Activated T-helper 2 cell treated with anti-CD3 and anti-CD28 coated beads, Interferon-gamma antibody, Interleukin-2, Interleukin-4, amounts not matched to agents 10 μg/mL and 5 μg/mL and 100 μg/mL, durations not matched to agents 14 hours and 24 hours and 36 hours (primary cell): Measurements from ENCODE around the gene PLCL1. TPM values are rescaled to one million over a fixed set of nuclear protein-coding genes. Genes with fewer than 3 reads are reported as not detected.

Experiments used
- DNase-seq: peaks from one replicate; pipeline ENCODE4 v3.0.0; 2021; ENCODE audit warnings: low spot score
- H3K27ac Mint-ChIP-seq: one replicate; pipeline ENCODE4 v1.8.0; 2021; ENCODE audit warnings: mixed read lengths
- H3K27me3 Mint-ChIP-seq: one replicate; pipeline ENCODE4 v1.8.0; 2021; ENCODE audit warnings: low read depth, mixed read lengths
- H3K36me3 Mint-ChIP-seq: one replicate; pipeline ENCODE4 v1.8.0; 2021; ENCODE audit warnings: low read depth, mixed read lengths
- H3K4me1 Mint-ChIP-seq: one replicate; pipeline ENCODE4 v1.8.0; 2021; ENCODE audit warnings: low read depth, mixed read lengths
- H3K4me3 Mint-ChIP-seq: one replicate; pipeline ENCODE4 v1.8.0; 2021; ENCODE audit warnings: low read depth, mild to moderate bottlenecking, moderate library complexity, mixed read lengths
- H3K9me3 Mint-ChIP-seq: one replicate; pipeline ENCODE4 v1.8.0; 2021; ENCODE audit warnings: mixed read lengths
- intact Hi-C: fragments of 100-400 bp; cut with micrococcal nuclease; formaldehyde crosslinking; loops from one replicate; pipeline ENCODE4 v1.15.1; 2023
- total RNA-seq: library from RNA; stranded (reverse); gene quantifications from 2 replicates; pipeline ENCODE4 v1.2.3, GENCODE V29; 2022

The PLCL1 gene
- total RNA-seq, 1 donor from 2014 or later, result 1.8 TPM

DNA sequence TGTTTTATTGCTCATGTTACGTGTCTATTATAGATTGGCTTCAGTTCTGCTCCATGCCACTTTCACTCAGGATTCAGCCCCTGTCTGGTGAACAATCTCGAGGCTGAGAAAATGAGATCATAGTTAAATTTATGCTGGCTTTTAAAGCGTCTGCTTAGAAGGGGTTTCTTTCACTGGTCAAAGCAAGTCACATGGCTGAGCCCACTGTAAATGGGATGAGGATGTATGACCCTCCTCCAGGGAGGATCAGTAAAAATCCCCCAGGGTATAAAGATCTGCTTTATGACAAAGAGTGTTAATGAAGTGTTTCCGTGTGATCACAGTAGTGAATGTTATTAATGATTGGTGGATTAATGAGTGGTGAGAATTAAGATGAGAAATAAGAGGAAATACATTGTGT lies 6.2 kb upstream of the PLCL1 start:
- Mint-ChIP-seq H3K4me1 (peaks cover 5% of the 10 kb centered on the region), H3K27ac (no peak overlapping the region), H3K36me3 (no peaks in the 10 kb centered on the region), H3K27me3 (peaks cover 39% of the 10 kb centered on the region), H3K4me3 (no peak overlapping the region), H3K9me3 (no peaks in the 10 kb centered on the region)
- DNase-seq, result no peak
- intact Hi-C loops, result no loop called here

DNA sequence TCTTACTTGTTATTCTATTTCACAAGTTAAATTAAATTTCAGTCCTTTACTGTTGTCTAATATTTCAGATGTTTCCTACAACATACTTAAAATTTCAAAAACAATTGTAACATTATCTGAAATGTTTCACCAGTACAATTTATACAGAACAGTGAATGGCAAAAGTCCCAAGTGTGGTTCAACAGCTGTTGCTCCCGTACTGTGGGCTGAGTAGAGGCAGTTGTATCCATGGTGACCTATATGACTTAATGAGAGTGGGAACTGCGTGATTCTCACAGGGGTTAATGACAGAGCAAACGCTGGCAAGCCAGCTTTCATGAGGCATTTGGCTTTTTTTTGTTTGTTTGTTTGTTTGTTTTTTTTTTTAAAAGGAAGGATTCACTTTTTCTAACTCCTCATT lies 5.3 kb upstream of the PLCL1 start:
- DNase-seq, result no peak
- H3K4me3 Mint-ChIP-seq, result no peak overlapping the region
- intact Hi-C loops, result no loop called here
- no peaks in the 10 kb centered on the region for H3K9me3 Mint-ChIP-seq
- no peaks in the 10 kb centered on the region for H3K36me3 Mint-ChIP-seq
- H3K27me3 Mint-ChIP-seq, result peaks cover 33% of the 10 kb centered on the region
- H3K4me1 Mint-ChIP-seq, result peaks cover 11% of the 10 kb centered on the region
- no peak overlapping the region for H3K27ac Mint-ChIP-seq

DNA sequence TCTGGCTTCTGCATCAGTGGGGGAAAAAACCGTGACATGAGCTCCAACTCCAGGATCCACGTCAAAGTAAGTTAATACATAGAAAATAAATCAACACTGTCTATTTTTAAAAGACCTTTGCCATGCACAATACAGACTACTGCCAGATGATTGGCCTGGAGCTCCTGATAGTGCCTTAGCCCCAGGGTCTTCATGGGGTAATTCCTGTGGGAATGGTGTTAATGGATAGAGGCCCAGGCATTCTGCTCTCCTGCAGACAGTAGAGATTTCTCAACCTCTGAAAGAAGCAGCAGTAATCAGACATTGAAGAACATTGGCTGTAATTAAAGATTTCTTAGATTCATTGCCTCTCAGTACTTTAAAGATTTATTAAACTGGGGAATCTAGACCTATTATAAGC lies 4.3 kb upstream of the PLCL1 start:
- no peaks in the 10 kb centered on the region for H3K9me3 Mint-ChIP-seq
- H3K27ac Mint-ChIP-seq, result no peak overlapping the region
- peaks cover 31% of the 10 kb centered on the region for H3K27me3 Mint-ChIP-seq
- H3K36me3 Mint-ChIP-seq, result no peaks in the 10 kb centered on the region
- intact Hi-C loops, result loop anchor here (5.0 kb wide), 1 partner anchor 207 kb away; no protein-coding TSS in a partner anchor
- no peak overlapping the region for H3K4me3 Mint-ChIP-seq
- no peak for DNase-seq
- peaks cover 14% of the 10 kb centered on the region for H3K4me1 Mint-ChIP-seq

DNA sequence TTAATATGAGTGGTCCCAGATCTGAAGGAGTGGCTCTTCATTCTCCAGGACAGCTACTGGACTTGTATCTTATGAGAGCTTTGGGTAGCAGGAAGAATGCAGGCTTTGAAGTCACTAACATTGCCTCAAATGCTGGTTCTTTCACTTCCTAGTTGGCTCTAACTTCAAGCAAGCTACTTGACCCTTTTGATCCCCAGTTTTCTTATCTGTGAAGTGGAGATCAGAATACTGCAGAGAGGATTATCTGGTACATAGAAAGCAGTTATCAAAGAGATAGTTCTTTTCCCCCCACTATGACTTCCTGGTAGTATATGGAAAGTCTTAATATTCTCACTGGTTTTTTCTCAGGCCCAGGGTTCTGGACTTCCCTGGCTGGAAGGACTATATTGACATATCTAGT lies 3.4 kb upstream of the PLCL1 start:
- peaks cover 37% of the 10 kb centered on the region for H3K27me3 Mint-ChIP-seq
- no peaks in the 10 kb centered on the region for H3K9me3 Mint-ChIP-seq
- no peak overlapping the region for H3K4me3 Mint-ChIP-seq
- no peak overlapping the region for H3K27ac Mint-ChIP-seq
- no peak for DNase-seq
- peaks cover 21% of the 10 kb centered on the region for H3K4me1 Mint-ChIP-seq
- intact Hi-C loops, result loop anchor here (5.0 kb wide), 1 partner anchor 206 kb away; no protein-coding TSS in a partner anchor
- H3K36me3 Mint-ChIP-seq, result no peaks in the 10 kb centered on the region

DNA sequence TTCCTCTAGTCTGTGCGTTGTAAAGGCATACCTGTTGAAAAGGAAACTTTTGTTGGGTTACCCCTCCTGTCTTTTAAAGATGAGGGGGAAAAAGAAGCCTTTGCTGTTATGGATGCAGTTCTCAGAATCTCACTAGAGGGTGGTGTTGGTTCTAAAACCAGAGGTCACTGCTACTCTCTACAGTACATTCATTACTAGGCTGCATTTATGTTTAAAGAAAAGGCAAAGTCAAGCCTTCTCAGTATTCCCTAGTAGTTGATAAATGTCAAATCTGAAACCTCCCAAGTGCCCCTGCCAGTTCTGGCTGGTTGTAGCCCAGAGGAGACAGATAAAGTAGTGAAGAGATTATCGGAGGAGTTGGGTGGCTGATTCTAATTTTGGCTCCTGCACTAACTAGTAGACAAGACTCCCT lies 1.4 kb upstream of the PLCL1 start:
- no peak overlapping the region for H3K4me3 Mint-ChIP-seq
- no peak for DNase-seq
- intact Hi-C loops, result loop anchor here (1.0 to 5.0 kb wide), 4 partner anchors 204 to 493 kb away; no protein-coding TSS in a partner anchor
- H3K9me3 Mint-ChIP-seq, result no peaks in the 10 kb centered on the region
- H3K36me3 Mint-ChIP-seq, result no peaks in the 10 kb centered on the region
- H3K27me3 Mint-ChIP-seq, result peaks cover 34% of the 10 kb centered on the region
- no peak overlapping the region for H3K27ac Mint-ChIP-seq
- H3K4me1 Mint-ChIP-seq, result peaks cover 35% of the 10 kb centered on the region

DNA sequence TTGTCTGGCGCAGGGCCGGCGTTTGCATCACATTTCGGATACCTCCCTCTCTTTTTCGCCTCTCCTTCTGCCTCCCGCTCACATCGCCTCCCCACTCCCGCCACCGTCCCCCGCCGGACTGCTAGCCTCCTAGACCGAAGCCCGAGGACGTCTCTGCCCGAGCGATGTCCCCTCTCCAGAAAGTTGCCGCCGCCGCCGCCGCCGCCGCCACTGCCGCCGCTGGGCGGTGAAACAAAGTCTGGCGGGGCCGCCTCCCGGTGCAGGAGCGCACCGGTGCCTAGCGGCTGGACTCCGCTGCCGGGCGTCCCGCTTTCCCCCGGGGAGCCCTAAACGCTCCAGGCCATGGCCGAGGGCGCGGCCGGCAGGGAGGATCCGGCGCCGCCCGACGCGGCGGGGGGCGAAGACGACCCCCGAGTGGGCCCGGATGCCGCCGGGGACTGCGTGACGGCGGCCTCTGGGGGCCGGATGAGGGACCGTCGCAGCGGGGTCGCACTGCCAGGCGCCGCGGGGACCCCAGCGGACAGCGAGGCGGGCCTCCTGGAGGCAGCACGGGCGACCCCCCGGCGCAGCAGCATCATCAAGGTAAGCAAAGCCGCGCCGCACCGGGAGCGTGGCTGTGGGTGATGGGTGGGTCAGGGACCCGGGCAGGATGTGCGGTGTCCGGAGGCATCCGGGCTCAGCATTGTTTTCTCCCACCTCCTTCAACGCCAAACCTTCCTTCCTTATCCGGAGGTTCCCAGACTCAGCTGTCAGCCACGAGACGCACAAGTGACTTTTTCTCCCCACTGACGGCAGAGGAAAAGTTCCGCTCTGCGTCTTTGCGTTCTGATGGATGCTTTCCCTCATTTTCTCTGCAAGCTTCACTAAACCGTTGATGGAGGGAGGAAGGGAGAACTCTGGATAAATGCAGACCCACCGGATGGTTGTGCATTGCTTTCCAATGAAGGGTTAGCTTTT lies 643 bp downstream of the PLCL1 start:
- DNase-seq, result peak; percentile 33
- H3K4me1 Mint-ChIP-seq, result peaks cover 46% of the 10 kb centered on the region
- H3K9me3 Mint-ChIP-seq, result no peaks in the 10 kb centered on the region
- peak overlapping the region; percentile 50 for H3K27ac Mint-ChIP-seq
- peak overlapping the region; percentile 92 for H3K4me3 Mint-ChIP-seq
- peaks cover 23% of the 10 kb centered on the region for H3K27me3 Mint-ChIP-seq
- intact Hi-C loops, result loop anchor here (1.0 to 5.0 kb wide), 6 partner anchors 33 to 202 kb away; no protein-coding TSS in a partner anchor
- no peaks in the 10 kb centered on the region for H3K36me3 Mint-ChIP-seq

DNA sequence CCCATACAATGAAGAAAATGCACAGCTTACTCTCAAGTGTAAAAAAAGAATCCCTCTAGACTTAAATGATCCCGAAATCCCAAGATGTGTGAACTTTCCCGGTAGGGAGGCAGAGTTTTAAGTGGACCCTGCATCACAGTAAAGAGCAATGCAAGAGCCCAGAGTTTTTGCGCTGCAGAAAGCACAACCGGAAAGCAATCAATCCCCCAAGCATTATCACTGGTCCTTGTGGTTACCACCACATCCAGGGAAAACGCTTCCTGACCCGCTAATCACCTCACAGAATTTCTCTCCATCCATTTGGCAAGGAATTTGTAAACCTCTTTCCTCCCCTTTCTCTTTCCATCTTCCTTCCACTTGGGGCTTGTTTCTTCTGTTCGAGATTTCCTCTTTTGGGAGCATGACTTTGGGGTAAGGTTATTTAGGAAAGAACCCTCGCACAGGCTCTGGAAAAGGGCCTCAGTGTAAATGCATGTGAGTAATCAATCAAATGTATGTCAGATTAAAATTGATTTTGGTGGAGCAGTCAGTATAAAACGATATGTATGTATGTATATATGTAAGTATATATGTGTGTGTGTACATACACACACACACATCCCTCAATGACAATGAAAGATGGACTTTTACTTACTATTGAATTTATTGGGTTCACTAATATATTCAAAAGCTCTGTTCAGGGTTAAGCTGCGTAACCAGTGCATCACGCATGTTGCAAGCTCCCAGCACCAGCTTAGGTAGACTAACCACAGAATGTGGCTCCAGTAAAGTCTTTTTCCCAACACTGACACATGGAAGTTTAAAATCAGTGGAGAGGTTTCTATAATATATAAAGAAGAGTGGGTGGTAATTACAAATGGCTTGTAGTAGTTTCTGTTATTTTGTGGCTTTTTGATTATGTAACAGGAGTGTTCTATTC lies 1.6 kb downstream of the PLCL1 start:
- Mint-ChIP-seq H3K36me3 (no peaks in the 10 kb centered on the region), H3K4me1 (peaks cover 46% of the 10 kb centered on the region), H3K4me3 (peak overlapping the region; percentile 85), H3K27ac (no peak overlapping the region), H3K27me3 (peaks cover 20% of the 10 kb centered on the region), H3K9me3 (no peaks in the 10 kb centered on the region)
- DNase-seq, result no peak
- intact Hi-C loops, result loop anchor here (5.0 kb wide), 2 partner anchors 126 to 146 kb away; no protein-coding TSS in a partner anchor

DNA sequence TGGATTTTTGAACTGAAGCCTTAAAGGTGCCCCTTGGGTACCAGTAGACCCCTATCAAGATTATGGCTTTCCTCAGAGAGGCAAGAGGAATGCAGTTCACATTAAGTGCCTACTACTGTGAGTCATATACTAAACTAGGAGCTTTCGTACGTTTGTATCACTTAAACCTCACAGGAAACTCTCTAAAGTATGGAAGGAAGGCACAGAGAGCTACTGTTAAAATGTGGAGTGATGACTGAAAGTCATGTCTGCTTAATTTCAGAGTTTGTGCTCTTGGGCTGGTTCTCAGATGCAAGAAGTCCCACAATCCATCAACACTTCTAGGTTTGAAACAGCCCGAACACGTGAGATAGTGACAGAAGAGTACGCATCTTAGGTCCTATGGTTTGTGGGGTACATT lies 4.7 kb downstream of the PLCL1 start:
- H3K27me3 Mint-ChIP-seq, result peaks cover 6% of the 10 kb centered on the region
- H3K27ac Mint-ChIP-seq, result no peak overlapping the region
- H3K4me1 Mint-ChIP-seq, result peaks cover 37% of the 10 kb centered on the region
- no peak for DNase-seq
- intact Hi-C loops, result loop anchor here (5.0 kb wide), 2 partner anchors 123 to 143 kb away; no protein-coding TSS in a partner anchor
- no peaks in the 10 kb centered on the region for H3K36me3 Mint-ChIP-seq
- no peaks in the 10 kb centered on the region for H3K9me3 Mint-ChIP-seq
- H3K4me3 Mint-ChIP-seq, result no peak overlapping the region

DNA sequence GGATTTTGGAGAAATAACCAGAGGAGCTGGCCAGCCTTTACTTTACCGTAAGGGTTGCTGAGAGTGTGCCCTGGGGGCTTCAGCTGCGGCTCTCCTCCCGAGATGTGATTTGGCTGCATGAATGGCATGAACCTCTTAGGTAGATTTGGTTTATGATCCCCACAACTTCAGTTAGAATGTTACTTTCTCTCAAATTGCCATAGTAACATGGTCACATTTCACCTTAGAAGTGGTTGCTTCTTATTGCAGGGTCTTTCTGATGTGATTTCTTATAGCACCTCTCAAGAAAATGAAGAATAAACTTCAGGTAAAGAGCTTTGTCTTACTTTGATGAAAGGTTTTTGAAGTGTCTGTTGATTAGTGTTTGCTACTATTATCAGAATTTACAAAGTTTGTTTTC lies 5.6 kb downstream of the PLCL1 start:
- H3K4me1 Mint-ChIP-seq, result peaks cover 41% of the 10 kb centered on the region
- H3K27me3 Mint-ChIP-seq, result peaks cover 6% of the 10 kb centered on the region
- H3K36me3 Mint-ChIP-seq, result no peaks in the 10 kb centered on the region
- intact Hi-C loops, result no loop called here
- no peak for DNase-seq
- H3K9me3 Mint-ChIP-seq, result no peaks in the 10 kb centered on the region
- H3K4me3 Mint-ChIP-seq, result no peak overlapping the region
- no peak overlapping the region for H3K27ac Mint-ChIP-seq

DNA sequence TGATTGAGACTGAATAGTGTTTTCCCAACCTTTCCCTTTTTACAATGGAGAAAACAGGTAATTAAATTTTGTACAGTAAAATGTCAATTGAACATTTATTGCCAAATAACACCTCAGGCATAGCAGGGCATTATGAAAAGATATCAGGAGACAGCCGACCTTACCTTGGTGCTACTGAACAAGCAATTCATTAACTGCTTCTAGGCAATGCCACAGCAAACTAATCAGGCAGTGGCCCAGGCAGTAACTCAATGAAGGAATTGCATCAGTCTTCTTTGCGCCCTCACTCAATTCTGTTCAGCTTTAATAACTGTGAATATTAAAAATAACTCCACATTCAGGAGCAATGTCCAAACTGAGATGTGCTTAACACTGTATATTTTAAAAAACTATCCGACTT lies 6.1 kb downstream of the PLCL1 start:
- H3K27ac Mint-ChIP-seq, result no peak overlapping the region
- DNase-seq, result no peak
- intact Hi-C loops, result no loop called here
- H3K4me3 Mint-ChIP-seq, result no peak overlapping the region
- H3K4me1 Mint-ChIP-seq, result peaks cover 40% of the 10 kb centered on the region
- no peaks in the 10 kb centered on the region for H3K36me3 Mint-ChIP-seq
- H3K9me3 Mint-ChIP-seq, result no peaks in the 10 kb centered on the region
- peaks cover 6% of the 10 kb centered on the region for H3K27me3 Mint-ChIP-seq

DNA sequence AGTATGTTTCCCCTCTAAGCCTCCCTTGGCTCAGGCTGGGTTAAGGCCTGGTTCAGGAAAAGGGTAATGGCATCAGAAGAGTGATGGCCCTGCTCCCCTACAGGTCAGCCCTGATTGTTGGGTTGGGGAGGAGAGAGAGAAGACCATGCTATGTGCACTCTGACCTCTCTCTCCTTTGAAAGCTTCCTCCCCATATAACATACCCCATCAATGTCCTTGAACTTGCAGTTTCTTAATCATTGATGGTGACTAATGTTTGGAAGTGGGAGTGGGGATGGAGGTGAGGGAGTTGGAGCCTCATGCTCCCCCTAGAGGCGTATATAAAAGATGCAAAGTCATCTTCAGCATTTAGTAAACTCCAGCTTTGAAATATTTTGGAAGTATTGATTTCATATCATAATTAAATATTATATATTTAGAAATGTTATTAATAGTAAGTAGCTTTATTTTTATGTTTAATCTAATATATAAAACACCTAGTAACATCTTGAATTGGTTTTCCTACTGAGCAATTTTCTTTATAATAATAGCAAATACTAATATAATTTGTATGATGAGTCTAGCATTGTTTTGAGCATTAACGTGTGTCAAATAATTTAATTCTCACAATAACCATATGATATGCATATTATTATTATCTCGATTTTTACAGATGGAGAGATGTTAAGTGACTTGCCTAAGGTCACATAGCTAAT lies 8.8 kb downstream of the PLCL1 start:
- DNase-seq, result no peak
- intact Hi-C loops, result no loop called here
- no peaks in the 10 kb centered on the region for H3K27me3 Mint-ChIP-seq
- no peaks in the 10 kb centered on the region for H3K36me3 Mint-ChIP-seq
- H3K4me3 Mint-ChIP-seq, result no peak overlapping the region
- H3K9me3 Mint-ChIP-seq, result no peaks in the 10 kb centered on the region
- H3K27ac Mint-ChIP-seq, result no peak overlapping the region
- peaks cover 20% of the 10 kb centered on the region for H3K4me1 Mint-ChIP-seq

DNA sequence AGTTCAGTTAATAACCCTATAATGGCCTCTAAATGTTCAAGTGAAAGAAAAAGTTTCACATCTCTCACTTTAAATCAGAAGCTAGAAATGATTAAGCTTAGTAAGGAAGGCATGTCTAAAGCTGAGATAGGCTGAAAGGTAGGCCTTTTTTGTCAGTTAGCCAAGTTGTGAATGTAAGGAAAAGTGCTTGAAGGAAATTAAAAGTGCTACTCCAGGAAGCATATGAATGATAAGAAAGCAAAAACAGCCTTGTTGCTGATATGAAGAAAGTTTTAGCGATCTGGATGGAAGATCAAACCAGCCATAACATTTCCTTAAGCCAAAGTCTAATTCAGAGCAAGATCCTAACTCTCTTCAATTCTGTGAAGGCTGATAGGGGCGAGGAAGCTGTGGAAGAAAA lies 10.1 kb downstream of the PLCL1 start:
- intact Hi-C loops, result no loop called here
- DNase-seq, result no peak
- peaks cover 10% of the 10 kb centered on the region for H3K4me1 Mint-ChIP-seq
- H3K4me3 Mint-ChIP-seq, result no peak overlapping the region
- H3K36me3 Mint-ChIP-seq, result no peaks in the 10 kb centered on the region
- H3K27ac Mint-ChIP-seq, result peak overlapping the region; percentile 49
- H3K9me3 Mint-ChIP-seq, result no peaks in the 10 kb centered on the region
- no peaks in the 10 kb centered on the region for H3K27me3 Mint-ChIP-seq
